Mesenchymal stem cell (in vitro differentiated cells and primary cell): Measurements from ENCODE around the gene CYSRT1.

Experiments
- DNase-seq: peaks from one replicate; pipeline ENCODE4 v3.0.0-alpha.2; 2013
- H2AFZ ChIP-seq: one replicate; pipeline ENCODE4 v1.6.1; 2013; ENCODE audit warnings: low read depth, mild to moderate bottlenecking, control low read depth, inconsistent platforms, low read length, moderate library complexity
- H2AK5ac ChIP-seq: 2 replicates; pipeline ENCODE4 v1.6.1; 2013; ENCODE audit warnings: low read length, moderate library complexity, mild to moderate bottlenecking, inconsistent platforms; ENCODE audit not compliant: severe bottlenecking
- H2BK120ac ChIP-seq: one replicate; pipeline ENCODE4 v1.6.1; 2013; ENCODE audit warnings: low read depth, mild to moderate bottlenecking, inconsistent platforms, low read length, moderate library complexity
- H2BK12ac ChIP-seq, 2 experiments: one replicate each; pipeline ENCODE4 v1.6.1; 2013; ENCODE audit warnings: inconsistent platforms in 2 of 2, low read length in 2 of 2, mild to moderate bottlenecking in 2 of 2, moderate library complexity in 2 of 2, control low read depth in 1 of 2
- H2BK15ac ChIP-seq: one replicate; pipeline ENCODE4 v1.6.1; 2013; ENCODE audit warnings: mild to moderate bottlenecking, low read depth, inconsistent platforms; ENCODE audit not compliant: poor library complexity, severe bottlenecking
- H2BK5ac ChIP-seq: 2 replicates; pipeline ENCODE4 v1.6.1; 2013; ENCODE audit warnings: low read depth, mild to moderate bottlenecking, low read length, control low read depth, inconsistent platforms; ENCODE audit not compliant: poor library complexity, severe bottlenecking
- H3K14ac ChIP-seq, 2 experiments: one replicate each; pipeline ENCODE4 v1.6.1; 2013; ENCODE audit warnings: inconsistent platforms in 2 of 2, low read length in 2 of 2, control low read depth in 1 of 2, mild to moderate bottlenecking in 1 of 2, moderate library complexity in 1 of 2
- H3K18ac ChIP-seq, 2 experiments: one replicate each; pipeline ENCODE4 v1.6.1; 2013; ENCODE audit warnings: inconsistent platforms in 2 of 2, low read length in 2 of 2, control low read depth in 1 of 2, low read depth in 1 of 2, mild to moderate bottlenecking in 1 of 2
- H3K23ac ChIP-seq, 2 experiments: one replicate each; pipeline ENCODE4 v1.6.1; 2013; ENCODE audit warnings: inconsistent platforms in 2 of 2, low read length in 2 of 2, mild to moderate bottlenecking in 2 of 2, moderate library complexity in 2 of 2, control low read depth in 1 of 2
- H3K27ac ChIP-seq: 2 replicates; pipeline ENCODE4 v1.5.1; 2013; ENCODE audit warnings: mild to moderate bottlenecking, moderate library complexity, low read length, control low read depth, inconsistent platforms; ENCODE audit not compliant: poor library complexity, severe bottlenecking
- H3K27me3 ChIP-seq, 2 experiments: 2 replicates each; pipeline versions ENCODE4 v1.6.1 to v1.7.0; 2013; ENCODE audit warnings: low read length in 2 of 2, mild to moderate bottlenecking in 2 of 2, moderate library complexity in 2 of 2, control low read depth in 1 of 2, inconsistent platforms in 1 of 2; ENCODE audit not compliant: control insufficient read depth in 1 of 2, insufficient read depth in 1 of 2
- H3K36me3 ChIP-seq, 2 experiments: 2 replicates each; pipeline versions ENCODE4 v1.6.1 to v1.7.0; 2013; ENCODE audit warnings: low read length in 2 of 2, control low read depth in 1 of 2, inconsistent platforms in 1 of 2, low read depth in 1 of 2, mild to moderate bottlenecking in 1 of 2; ENCODE audit not compliant: insufficient read depth in 2 of 2, control insufficient read depth in 1 of 2
- H3K4ac ChIP-seq, 2 experiments: one replicate each; pipeline ENCODE4 v1.6.1; 2013; ENCODE audit warnings: inconsistent platforms in 2 of 2, low read length in 2 of 2, mild to moderate bottlenecking in 2 of 2, moderate library complexity in 2 of 2, control low read depth in 1 of 2, low read depth in 1 of 2
- H3K4me1 ChIP-seq: 2 replicates; pipeline ENCODE4 v1.6.1; 2013; ENCODE audit warnings: low read depth, low read length, control low read depth; ENCODE audit not compliant: control insufficient read depth, insufficient read depth
- H3K4me2 ChIP-seq: 2 replicates; pipeline ENCODE4 v1.6.1; 2013; ENCODE audit warnings: low read length, mild to moderate bottlenecking, inconsistent platforms; ENCODE audit not compliant: poor library complexity, severe bottlenecking
- H3K4me3 ChIP-seq, 2 experiments: 2 replicates each; pipeline versions ENCODE4 v1.5.1 to v1.7.0; 2013; ENCODE audit warnings: low read length in 2 of 2, mild to moderate bottlenecking in 2 of 2, control low read depth in 1 of 2, low read depth in 1 of 2; ENCODE audit not compliant: insufficient read depth in 1 of 2
- H3K79me1 ChIP-seq: replicated peaks from 2 replicates; pipeline ENCODE4 v1.6.1; 2013; ENCODE audit warnings: mild to moderate bottlenecking, control low read depth, low read length, inconsistent platforms; ENCODE audit not compliant: poor library complexity, severe bottlenecking
- H3K9ac ChIP-seq: 2 replicates; pipeline ENCODE4 v1.7.0; 2013; ENCODE audit warnings: mild to moderate bottlenecking, low read length, moderate library complexity
- H3K9me3 ChIP-seq: 2 replicates; pipeline ENCODE4 v1.7.0; 2013; ENCODE audit warnings: mild to moderate bottlenecking, low read length; ENCODE audit not compliant: control insufficient read depth
- H4K8ac ChIP-seq: one replicate; pipeline ENCODE4 v1.6.1; 2013; ENCODE audit warnings: inconsistent platforms, mild to moderate bottlenecking, low read length, moderate library complexity
- H4K91ac ChIP-seq: one replicate; pipeline ENCODE4 v1.6.1; 2013; ENCODE audit warnings: mild to moderate bottlenecking, low read length, inconsistent platforms
- WGBS: methylation state at CpG from one replicate; pipeline ENCODE4 v1.1.7; 2013; ENCODE audit warnings: mixed read lengths; 5-methylcytosine and 5-hydroxymethylcytosine counted together

Gene CYSRT1

GRCh38 chr9:137229903-137230704 lies 5.1 kb downstream of the CYSRT1 start:
- H4K8ac ChIP-seq = no peak overlapping the region
- no peak overlapping the region for H3K4me3 ChIP-seq
- WGBS = 82% methylated on average over 30 of the region's 31 CpGs
- peaks cover 0 to 66% of the 10 kb centered on the region in 2 experiments for H3K27me3 ChIP-seq
- no peak overlapping the region for H4K91ac ChIP-seq
- H3K27ac ChIP-seq = no peak overlapping the region
- H2BK120ac ChIP-seq = no peak overlapping the region
- no peak overlapping the region for H2AFZ ChIP-seq
- no peak overlapping the region for H2AK5ac ChIP-seq
- no peak overlapping the region for H3K23ac ChIP-seq
- peaks cover 0 to 7% of the 10 kb centered on the region in 2 experiments for H3K36me3 ChIP-seq
- H3K4ac ChIP-seq = no peak overlapping the region
- no peak overlapping the region for H2BK5ac ChIP-seq
- H3K18ac ChIP-seq = no peak overlapping the region
- H3K4me1 ChIP-seq = peaks cover 17% of the 10 kb centered on the region
- H2BK15ac ChIP-seq = peak overlapping the region; percentile 3
- H3K9ac ChIP-seq = no peak overlapping the region
- no peak overlapping the region for H3K14ac ChIP-seq
- no peaks in the 10 kb centered on the region for H3K79me1 ChIP-seq
- no peak for DNase-seq
- no peak overlapping the region for H3K4me2 ChIP-seq
- H3K9me3 ChIP-seq = no peaks in the 10 kb centered on the region
- H2BK12ac ChIP-seq = no peak overlapping the region

- H3K14ac ChIP-seq = no peak within 1 kb of the TSS
- no peak within 1 kb of the TSS for H3K27ac ChIP-seq
- no peak within 1 kb of the TSS for H3K18ac ChIP-seq
- H4K8ac ChIP-seq = no peak within 1 kb of the TSS
- no peak within 1 kb of the TSS for H2BK120ac ChIP-seq
- no peak within 1 kb of the TSS for H3K9ac ChIP-seq
- H3K27me3 ChIP-seq = peaks cover 0 to 73% of the 10 kb centered on the region in 2 experiments
- H2BK5ac ChIP-seq = no peak within 1 kb of the TSS
- H2AFZ ChIP-seq = no peak within 1 kb of the TSS
- DNase-seq = no peak
- no peak within 1 kb of the TSS for H4K91ac ChIP-seq
- no peak within 1 kb of the TSS for H2AK5ac ChIP-seq
- peaks cover 18% of the 10 kb centered on the region for H3K4me1 ChIP-seq
- no peaks in the 10 kb centered on the region for H3K9me3 ChIP-seq
- H3K4ac ChIP-seq = no peak within 1 kb of the TSS
- 81% methylated on average over 14 of the region's 14 CpGs for WGBS
- H3K23ac ChIP-seq = no peak within 1 kb of the TSS
- H3K4me2 ChIP-seq = no peak within 1 kb of the TSS
- H3K4me3 ChIP-seq = no peak within 1 kb of the TSS
- peak within 1 kb of the TSS; percentile 3 for H2BK15ac ChIP-seq
- H2BK12ac ChIP-seq = no peak within 1 kb of the TSS
- H3K79me1 ChIP-seq = peaks cover 1% of the 10 kb centered on the region
- peaks cover 0 to 5% of the 10 kb centered on the region in 2 experiments for H3K36me3 ChIP-seq
These were observed 5.9 kb downstream of the CYSRT1 start, which contains the start of gene SLC34A3 for GRCh38 chr9:137230705-137231371. SLC34A3 (plus strand) TSS chr9:137230901; CDS start chr9:137231703, 802 bp downstream.

- H3K4me2 ChIP-seq = no peak overlapping the region
- no peak overlapping the region for H2BK120ac ChIP-seq
- H3K14ac ChIP-seq = no peak overlapping the region
- H3K9ac ChIP-seq = no peak overlapping the region
- H2AK5ac ChIP-seq = no peak overlapping the region
- WGBS = 92% methylated on average over 22 of the region's 23 CpGs
- H3K4me3 ChIP-seq = no peak overlapping the region
- no peak overlapping the region for H2BK15ac ChIP-seq
- H3K9me3 ChIP-seq = no peaks in the 10 kb centered on the region
- no peak overlapping the region for H2AFZ ChIP-seq
- peaks cover 0 to 73% of the 10 kb centered on the region in 2 experiments for H3K27me3 ChIP-seq
- H2BK5ac ChIP-seq = no peak overlapping the region
- peak overlapping the region; percentile 2 for H4K91ac ChIP-seq
- H3K79me1 ChIP-seq = peaks cover 2% of the 10 kb centered on the region
- no peak overlapping the region for H3K23ac ChIP-seq
- H2BK12ac ChIP-seq = no peak overlapping the region
- DNase-seq = no peak
- no peak overlapping the region for H3K18ac ChIP-seq
- H4K8ac ChIP-seq = no peak overlapping the region
- peaks cover 0 to 3% of the 10 kb centered on the region in 2 experiments for H3K36me3 ChIP-seq
- no peak overlapping the region for H3K4ac ChIP-seq
- H3K4me1 ChIP-seq = peaks cover 19% of the 10 kb centered on the region
- H3K27ac ChIP-seq = no peak overlapping the region
These were observed 6.5 kb downstream of the CYSRT1 start for GRCh38 chr9:137231372-137232039.

GRCh38 chr9:137232101-137232500 lies 7.1 kb downstream of the CYSRT1 start:
- Histone ChIP-seq H4K8ac (no peak overlapping the region), H3K9me3 (no peaks in the 10 kb centered on the region), H3K23ac (no peak overlapping the region), H2BK120ac (no peak overlapping the region), H2BK15ac (no peak overlapping the region), H3K4me2 (no peak overlapping the region), H3K18ac (no peak overlapping the region), H3K4me3 (no peak overlapping the region), H3K14ac (no peak overlapping the region), H2BK12ac (no peak overlapping the region), H3K79me1 (peaks cover 7% of the 10 kb centered on the region), H3K27ac (no peak overlapping the region), H2AK5ac (no peak overlapping the region), H2AFZ (no peak overlapping the region), H3K4ac (no peak overlapping the region), H2BK5ac (no peak overlapping the region), H3K27me3 (peaks cover 0 to 73% of the 10 kb centered on the region in 2 experiments), H3K36me3 (peaks cover 0 to 3% of the 10 kb centered on the region in 2 experiments), H3K9ac (no peak overlapping the region), H4K91ac (no peak overlapping the region), H3K4me1 (peaks cover 21% of the 10 kb centered on the region)
- DNase-seq = no peak
- 86% methylated on average over 10 of the region's 10 CpGs for WGBS
